Measurements from ENCODE around the gene TBX19.
"Not testable (repeated sequence)": the region's sequence is repeated elsewhere in the genome, so short reads cannot be mapped to it uniquely, and the experiment has no call there.

TBX19 gene

DNA sequence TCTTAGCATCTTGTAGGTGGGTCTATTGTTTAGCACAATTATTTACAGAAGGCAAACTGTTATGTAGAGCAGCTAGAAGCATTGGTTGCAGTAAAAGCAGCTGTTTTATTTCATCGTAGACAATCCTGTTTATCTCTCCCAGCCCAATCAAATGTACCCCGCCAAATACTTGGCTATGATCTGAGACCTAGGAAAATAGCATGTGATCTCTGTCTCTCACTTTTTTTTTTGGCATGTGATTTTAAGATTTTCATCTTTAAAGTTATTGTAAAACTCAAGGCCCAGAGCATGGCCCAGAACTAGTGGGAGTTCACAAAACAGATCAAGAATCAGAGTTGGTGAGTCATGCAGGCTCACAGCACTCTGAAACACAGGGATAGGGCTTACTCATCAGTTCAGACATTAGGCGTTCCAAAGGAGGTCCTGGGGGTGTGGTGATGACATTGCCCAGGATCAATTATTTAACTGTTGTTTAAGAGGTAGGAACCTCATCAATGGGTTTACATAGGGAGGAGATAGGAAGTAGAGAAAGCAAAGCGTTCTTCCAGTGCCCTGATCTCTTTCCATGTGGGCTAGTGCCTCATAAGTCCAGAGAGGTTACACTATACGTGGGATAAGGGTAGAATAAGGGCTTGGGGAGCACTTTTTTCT is 40.2 kb downstream of the TBX19 start:
- DNase-seq (ENCODE audit: low read depth), result no peak

DNA sequence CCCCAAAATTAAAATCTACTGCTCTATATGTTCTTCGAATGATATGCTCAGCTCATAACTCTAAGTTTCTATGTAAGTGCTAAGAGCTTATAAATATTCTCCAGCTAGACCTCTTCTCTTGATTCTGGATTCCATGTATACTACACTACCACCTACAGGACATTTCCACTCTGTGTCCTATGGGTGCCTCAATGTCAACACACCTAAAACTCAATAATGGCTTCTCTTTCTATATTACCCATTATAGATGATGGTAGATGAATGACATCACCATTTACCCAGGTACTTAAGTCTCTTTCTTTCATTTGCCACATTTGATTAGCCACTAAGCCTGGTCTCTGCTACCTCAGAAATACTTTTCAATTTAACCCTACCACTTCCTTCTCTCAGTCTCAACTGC is 41.3 kb downstream of the TBX19 start:
- DNase-seq (ENCODE audit: low read depth), result no peak

DNA sequence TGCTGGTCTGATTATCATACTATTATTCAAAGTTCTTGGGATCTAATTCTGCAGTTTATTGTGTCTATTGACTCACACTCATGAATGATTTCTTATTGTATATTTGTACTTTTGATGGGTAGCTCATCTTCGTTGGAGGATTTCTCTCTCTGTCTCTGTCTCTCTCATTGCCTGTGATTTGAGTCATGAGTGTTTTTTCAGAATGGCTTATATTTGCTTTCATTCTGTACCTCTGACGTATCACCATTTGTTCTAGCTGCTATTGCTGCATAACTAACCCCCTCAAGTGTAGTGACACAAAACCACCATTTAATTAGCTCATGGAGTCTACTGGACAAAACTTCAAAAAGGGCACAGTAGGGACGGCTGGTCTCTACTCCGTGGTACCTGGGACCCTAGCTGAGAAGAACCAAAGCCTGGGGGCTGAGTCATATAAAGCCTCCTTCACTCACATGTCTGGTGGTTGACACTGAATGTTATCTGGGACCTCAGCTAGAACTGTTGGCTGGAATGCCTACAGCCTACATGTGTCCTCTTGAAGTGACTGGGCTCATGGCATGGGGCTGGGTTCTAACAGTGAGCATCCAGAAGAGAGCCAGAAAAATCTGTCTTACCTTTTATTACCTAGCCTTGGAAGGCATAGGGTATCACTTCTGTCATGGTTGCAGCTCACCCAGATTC is 44.2 kb downstream of the TBX19 start:
- no peak for DNase-seq (ENCODE audit: low read depth)

DNA sequence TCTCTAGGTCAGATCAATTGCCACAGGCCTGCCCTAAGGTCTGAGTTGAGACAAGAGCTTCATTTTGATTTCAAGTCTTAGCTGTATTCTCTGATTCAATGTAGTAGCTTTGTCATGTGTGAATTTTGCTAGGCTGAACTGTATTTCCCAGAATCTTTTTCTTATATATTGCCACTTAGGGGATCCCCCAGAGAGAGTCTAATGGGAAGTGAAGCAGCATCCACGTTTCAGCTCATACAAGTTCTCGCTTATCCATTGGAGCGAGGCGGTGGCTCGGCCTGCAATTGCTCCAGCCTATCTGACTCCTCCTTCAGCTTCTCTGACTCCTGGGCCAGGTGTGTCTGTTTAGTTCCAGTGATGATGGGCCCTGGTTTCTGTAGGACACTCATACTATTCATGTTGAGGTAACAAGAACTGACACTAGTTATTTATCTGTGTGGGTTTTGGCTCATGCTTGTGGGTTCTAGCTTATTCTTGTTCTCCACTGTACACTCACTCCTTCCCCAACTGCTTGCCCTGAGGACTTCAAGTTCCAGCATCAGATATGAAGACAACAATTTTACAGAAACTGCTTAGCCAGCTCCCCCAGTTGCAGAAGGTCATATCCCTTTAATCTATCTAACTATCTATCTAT is 48.2 kb downstream of the TBX19 start:
- DNase-seq (ENCODE audit: low read depth), result no peak

DNA sequence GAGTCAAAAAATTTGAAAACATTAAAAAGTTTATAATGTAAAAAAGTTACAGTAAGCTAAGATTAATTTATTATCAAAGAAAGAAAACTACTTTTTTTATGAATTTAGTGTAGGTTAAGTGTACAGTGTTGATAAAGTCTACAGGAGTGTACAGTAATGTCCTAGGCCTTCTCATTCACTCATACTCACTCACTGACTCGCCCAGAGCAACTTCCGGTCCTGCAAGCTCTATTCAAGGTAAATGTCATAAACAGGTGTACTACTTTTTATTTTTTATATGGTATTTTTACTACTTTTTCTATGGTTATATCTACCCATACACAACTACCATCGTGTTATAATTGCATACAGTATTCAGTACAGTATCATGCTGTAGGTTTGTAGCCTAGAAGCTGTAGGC is 49.6 kb downstream of the TBX19 start:
- DNase-seq (ENCODE audit: low read depth), result no peak

DNA sequence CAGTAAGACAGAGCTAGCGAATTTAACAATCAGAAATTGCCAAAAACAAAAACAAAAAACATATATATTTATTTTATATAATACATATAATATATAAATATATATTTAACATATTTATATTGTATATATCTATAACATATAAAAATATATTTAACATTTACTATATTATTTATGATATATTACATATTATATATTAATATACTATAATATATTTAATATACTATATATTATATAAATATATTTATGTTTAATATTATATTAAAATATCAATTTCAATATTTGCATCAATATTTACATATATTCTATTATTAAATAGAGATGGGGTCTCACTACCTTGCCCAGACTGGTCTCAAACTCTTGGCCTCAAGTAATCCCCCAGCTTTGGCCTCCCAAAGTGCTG is 50.9 kb downstream of the TBX19 start:
- no peak for DNase-seq (ENCODE audit: low read depth)

DNA sequence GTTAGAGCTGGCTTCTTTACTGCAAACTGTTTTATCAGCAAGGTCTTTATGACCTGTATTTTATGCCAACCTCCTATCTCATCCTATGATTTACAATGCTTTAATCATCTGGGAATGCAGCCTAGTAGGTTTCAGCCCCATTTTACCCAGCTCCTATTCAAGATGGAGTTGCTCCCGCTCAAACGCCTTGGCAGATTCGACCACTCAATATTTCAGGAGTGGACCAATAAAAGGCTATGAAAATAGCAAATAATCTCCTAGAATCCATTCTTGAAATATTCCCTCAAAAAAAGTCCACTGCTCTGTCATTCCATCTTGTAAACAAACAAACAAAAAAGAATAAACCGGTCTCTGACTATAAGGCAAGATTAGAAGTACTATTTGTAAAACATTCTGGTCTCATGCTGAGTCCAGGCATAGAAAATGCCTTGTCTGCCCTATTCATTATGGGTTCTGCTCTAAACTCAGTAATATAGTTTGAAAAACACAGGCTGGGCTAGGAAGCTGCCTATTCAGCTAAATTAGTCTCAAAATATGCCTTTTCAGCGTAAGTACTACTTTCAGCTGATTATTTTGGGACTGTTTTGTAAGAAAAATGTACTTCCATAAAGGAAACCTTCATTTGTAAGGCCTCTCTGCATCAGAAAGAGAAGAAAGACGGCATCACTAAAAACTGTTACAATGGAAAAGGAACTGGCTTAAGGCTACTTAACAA is 53.0 kb downstream of the TBX19 start:
- no peak for DNase-seq (ENCODE audit: low read depth)

DNA sequence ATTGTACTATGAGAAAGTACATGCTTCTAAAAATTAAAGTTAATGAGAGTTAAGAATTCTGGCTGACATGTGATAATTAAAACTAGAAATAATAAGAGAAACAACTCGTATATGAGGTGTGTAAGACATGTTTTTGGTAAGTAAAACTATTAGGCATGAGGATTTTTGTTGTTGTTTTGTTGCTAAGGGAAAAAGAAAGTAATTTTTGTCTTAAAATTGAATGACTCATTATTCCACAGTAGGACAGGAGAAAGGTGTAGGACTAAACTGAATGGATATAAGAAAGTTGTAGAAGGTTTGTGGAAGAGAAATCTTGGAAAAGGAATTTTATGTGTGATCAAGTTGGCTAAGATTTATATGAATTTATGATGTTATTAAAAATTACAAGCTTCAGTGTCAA is 54.8 kb downstream of the TBX19 start:
- DNase-seq (ENCODE audit: low read depth), result no peak

DNA sequence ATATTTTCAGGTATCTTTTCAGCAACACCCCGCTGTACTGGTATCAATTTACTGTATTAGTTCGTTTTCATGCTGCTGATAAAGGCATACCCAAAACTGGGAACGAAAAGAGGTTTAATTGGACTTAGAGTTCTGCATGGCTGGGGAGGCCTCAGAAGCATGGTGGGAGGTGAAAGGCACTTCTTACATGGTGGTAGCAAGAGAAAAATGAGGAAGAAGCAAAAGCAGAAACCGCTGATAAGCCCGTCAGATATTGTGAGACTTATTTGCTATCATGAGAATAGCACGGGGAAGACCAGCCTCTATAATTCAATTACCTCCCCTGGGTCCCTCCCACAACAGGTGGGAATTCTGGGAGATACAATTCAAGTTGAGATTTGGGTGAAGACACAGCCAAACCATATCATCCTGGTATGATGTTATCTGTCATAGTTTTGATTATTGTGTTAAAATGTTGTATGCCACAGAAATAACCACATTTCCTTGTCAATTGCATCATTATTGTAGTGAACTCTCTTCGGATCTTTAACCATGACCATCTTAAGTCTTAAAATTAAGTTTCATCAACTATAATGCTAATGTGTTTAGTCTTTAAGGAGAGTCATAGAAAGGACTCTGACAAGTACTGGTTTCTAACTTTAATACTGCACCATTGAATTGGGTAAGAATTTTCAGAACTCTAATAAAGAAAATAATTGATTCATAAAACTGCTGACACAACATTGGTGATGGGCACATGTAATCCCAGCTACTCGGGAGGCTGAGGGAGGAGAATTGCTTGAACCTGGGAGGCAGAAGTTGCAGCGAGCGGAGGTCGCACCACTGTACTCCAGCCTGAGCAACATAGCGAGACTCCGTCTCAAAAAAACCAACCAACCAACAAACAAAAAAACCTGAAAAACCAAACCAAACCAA is 58.2 kb downstream of the TBX19 start:
- DNase-seq (ENCODE audit: low read depth), result no peak

DNA sequence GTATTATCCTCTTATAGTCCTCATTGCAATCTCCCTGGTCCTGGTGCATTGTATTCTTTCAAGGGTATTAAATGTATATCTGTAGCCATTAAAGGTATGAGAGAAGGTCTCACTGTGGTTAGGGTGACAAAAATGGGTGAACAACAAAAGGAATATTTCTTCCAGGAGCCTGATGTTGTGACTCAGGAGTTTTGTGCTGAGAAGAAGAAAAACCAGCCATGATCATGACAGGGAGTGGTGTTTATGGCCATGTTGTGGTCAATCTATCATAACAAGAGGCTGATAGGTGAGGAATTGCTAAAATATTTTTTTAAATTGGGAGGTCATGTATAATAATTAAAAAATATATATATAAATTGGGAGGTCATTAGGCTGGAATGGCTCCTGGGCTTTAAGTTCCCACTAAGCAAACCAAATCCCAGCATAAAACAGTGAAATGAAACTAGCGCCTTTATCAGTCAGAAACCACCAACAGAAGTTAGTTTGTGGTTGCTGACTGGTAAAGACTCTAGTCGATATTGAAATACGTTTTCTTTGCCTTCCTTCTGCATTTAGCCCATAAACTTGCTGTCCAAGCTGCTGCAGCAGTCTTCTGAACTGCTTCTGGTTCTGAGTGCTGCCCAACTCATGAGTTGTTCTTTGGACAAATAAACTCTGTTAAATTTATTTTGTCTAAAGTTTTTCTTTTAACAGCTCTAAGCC is 60.3 kb downstream of the TBX19 start:
- no peak for DNase-seq (ENCODE audit: low read depth)

DNA sequence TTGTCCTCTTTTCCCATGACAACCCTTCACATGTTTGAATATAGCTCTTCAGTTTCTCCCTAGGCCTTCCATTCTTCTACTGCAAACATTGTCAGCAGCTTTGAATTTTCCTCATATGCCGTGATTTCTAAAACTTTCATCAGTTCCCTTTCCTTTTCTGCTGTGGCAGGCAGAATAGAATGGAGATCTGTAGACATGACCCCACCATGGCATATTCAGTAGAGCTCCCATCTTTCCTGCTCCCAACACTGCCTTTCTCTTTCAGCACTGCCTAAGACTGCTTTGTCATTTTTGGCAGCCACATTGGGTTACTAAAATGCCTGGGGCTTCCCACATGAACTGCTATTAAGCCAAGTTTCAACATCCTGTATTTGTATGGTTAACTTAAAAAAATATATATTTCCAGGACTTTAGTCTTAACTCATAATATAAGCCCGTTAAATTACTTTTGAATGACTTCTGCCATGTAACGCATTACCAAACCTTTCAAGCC is 60.9 kb downstream of the TBX19 start:
- no peak for DNase-seq (ENCODE audit: low read depth)

DNA sequence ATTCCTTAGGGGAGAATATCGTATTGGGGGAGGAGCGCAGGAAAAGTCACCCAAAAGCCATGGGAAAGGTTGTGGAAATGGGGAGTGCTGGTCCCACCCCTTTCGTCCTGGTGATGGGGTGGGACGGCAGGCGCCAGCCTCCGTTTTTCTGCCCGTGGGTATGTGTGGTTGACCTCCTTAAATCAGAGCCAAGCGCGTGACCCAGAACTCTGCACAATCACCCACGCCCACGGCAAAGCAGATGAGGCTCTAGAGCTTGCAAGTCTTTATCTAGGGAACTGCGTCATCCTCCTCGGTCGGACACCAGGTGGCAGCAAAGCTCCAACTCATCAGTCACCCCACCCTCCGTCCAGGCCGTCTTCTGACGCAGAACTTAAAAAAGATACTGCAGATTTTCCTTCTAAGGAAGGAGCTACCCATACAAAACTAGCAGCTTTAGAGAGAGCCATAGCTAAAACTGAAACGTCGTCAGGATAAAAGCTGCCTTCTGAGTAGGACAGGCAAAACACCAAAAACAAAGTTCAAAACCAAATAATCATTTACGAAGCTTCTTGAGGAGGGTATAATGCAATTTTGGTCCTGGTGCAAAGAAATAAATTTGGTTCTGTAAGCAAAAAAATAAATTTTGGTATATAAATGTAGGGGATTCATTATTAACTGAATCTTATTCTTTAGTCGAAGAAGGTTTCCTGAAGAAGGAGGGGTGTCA is 62.0 kb downstream of the TBX19 start:
- peak; percentile 80 for DNase-seq (ENCODE audit: low read depth)

DNA sequence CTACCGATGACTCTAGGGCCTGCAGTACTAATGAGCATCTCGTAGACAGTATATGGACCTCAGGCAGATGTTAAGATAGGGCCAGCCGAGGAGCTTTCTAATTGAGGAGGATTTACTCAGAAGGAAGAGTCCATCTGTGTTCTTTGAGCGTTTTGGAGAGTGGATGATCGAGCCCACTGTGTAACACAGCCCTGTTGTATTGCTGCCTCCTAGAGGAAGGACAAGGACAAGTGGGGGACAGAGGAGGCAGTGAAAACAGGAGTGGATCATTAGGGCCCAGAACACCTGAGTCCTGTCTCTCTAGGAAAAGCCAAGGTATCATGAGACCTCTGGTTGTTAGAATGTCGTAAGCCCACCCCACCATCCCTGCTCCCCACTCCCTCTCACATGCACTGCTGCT is 62.9 kb downstream of the TBX19 start:
- DNase-seq (ENCODE audit: low read depth), result no peak

DNA sequence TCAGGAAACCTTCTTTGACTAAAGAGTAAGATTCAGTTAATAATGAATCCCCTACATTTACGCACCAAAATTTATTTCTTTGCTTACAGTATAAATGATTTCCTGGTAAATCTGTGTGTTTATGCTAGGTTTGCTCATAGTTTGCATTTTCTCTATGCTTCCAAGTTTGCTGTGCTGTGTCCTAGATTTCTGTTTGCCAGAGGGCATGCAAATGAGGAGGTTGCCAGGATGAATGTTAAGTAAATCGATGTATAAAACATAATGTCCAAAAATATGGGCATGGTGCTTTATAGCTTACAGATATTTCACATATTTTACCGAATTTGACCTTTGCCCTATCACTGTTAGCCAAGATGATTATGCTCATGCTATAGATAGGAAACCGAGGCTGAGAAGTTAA is 63.8 kb downstream of the TBX19 start:
- no peak for DNase-seq (ENCODE audit: low read depth)

DNA sequence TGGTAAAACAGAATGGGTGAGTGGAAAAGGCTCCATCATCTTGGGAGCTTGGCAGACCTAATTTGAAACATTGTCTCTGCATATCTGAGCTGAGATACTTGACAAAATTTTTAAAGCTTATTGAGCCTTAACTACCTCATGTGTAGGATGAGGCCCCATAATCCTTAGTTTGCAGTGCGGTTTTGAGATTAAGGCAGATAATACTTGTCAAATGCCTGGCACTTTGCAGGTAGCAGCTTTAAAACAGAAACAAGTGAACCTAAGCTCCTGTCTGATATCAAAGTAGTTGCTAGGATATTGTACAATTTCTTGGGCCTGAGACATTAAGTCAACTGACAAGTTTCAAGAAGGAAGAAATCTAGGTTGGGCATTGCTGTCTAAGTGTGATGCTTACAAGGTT is 65.3 kb downstream of the TBX19 start:
- no peak for DNase-seq (ENCODE audit: low read depth)

DNA sequence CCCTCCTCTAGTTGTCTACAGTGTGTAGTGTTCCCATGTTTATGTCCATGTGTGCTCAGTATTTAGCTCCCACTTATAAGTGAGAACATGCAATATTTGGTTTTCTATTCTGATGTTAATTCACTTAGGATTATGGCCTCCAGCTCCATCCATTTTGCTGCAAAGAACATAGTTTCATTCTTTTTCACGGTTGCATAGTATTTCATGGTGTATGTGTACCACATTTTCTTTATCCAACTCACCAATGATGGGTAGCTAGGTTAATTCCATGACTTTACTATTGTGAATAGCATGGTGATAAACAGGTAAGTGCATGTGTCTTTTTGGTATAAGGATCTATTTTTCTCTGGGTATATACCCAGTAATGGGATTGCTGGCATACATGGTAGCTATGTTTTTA is 67.0 kb downstream of the TBX19 start:
- DNase-seq (ENCODE audit: low read depth), result no peak

DNA sequence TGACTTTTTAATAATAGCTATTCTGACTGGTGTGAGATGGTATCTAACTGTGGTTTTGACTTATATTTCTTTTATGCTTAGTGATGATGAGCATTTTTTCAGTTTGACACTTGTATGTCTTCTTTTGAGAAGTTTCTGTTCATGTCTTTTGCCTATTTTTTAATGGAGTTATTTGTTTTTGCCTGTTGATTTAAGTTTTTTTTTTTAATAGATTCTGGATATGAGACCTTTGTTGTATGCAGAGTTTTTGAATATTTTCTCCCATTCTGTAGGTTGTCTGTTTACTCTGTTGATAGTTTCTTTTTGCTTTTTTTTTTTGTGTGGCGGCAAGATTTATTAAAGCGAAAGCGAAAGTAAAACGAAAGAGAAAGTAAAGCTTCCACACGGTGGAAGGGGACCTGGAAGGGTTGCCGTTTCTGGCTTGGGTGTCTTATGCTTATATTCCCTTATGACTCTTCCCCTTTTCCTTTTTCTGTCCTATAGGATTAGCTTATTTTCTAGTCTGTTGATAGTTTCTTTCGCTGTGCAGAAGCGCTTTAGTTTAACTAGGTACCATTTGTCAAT is 67.6 kb downstream of the TBX19 start:
- no peak for DNase-seq (ENCODE audit: low read depth)

DNA sequence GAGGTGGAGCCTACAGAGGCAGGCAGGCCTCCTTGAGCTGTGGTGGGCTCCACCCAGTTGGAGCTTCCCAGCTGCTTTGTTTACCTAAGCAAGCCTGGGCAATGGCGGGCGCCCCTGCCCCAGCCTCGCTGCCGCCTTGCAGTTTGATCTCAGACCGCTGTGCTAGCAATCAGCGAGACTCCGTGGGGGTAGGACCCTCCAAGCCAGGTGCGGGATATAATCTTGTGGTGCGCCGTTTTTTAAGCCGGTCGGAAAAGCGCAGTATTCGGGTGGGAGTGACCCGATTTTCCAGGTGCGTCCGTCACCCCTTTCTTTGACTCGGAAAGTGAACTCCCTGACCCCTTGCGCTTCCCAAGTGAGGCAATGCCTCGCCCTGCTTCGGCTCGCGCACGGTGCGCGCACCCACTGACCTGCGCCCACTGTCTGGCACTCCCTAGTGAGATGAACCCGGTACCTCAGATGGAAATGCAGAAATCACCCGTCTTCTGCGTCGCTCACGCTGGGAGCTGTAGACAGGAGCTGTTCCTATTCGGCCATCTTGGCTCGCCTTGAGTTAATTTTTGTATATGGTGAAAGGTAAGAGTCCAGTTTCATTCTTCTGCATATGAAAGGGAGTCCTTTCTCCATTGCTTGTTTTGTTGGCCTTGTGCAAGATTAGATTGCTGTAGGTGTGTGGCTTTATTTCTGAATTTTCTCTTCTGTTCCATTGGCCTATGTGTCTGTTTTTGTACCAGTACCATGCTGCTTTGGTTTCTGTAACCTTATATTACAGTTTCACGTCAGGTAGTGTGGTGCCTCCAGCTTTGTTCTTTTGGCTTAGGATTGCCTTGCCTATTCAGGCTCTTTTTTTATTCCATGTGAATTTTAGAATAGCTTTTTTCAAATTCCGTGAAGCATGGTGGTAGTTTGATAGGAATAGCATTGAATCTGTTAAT is 73.9 kb downstream of the TBX19 start:
- DNase-seq (ENCODE audit: low read depth), result not testable (repeated sequence)
